GM12878 (cell line): ENCODE data around the gene MBNL1. TPM values are rescaled to one million over a fixed set of nuclear protein-coding genes. Genes with fewer than 3 reads are reported as not detected.

ENCODE experiments used
- ATAC-seq: fragments of 200-7000 bp; cut with Tn5 transposase; 3 replicates; pipeline ENCODE4 v1.9.1; 2020; ENCODE audit warnings: mild to moderate bottlenecking, moderate library complexity
- BruUV-seq: library from RNA; stranded (reverse); fragments of 400-500 nt; replicated peaks from 2 replicates; lab custom pipeline; 2021; lab: Mats Ljungman, UMichigan
- CTCF ChIA-PET: fragments of 300-600 bp; sonication (Branson Sonifier 250); formaldehyde crosslinking; extraction: SDS; loops from one replicate; lab custom pipeline; 2021; ENCODE audit warnings: inconsistent platforms; lab: Yijun Ruan, JAX
- POLR2A ChIA-PET: fragments of 350-600 bp; formaldehyde crosslinking; extraction: SDS; loops from one replicate; lab custom pipeline; 2021; ENCODE audit warnings: inconsistent platforms; lab: Charles Lee
- RAD21 ChIA-PET: fragments of 300-600 bp; sonication (Branson Sonifier 250); formaldehyde crosslinking; loops from one replicate; lab custom pipeline; 2023; ENCODE audit warnings: antibody characterized with exemption; ENCODE audit not compliant: unreplicated experiment; lab: Charles Lee
- SMC1A ChIA-PET: fragments of 300-600 bp; sonication (Branson Sonifier 250); formaldehyde crosslinking; loops from one replicate; lab custom pipeline; 2023; ENCODE audit not compliant: unreplicated experiment, uncharacterized antibody; lab: Charles Lee
- DNase-seq: peaks from one replicate; pipeline ENCODE4 v3.0.0-alpha.2; 2011; ENCODE audit warnings: low read depth, low spot score
- FAIRE-seq: peaks from 3 replicates; lab custom pipeline; 2011; peaks lifted over from hg19 to GRCh38; lab: Jason Lieb, UNC
- H2AFZ ChIP-seq: 2 replicates; pipeline ENCODE4 v1.6.0; 2011; ENCODE audit warnings: low read depth, low read length, control low read depth; ENCODE audit not compliant: control insufficient read depth
- H3K27ac ChIP-seq: 2 replicates; pipeline ENCODE4 v1.5.1; 2011; ENCODE audit warnings: control low read depth; ENCODE audit not compliant: control insufficient read depth, insufficient read depth
- H3K27me3 ChIP-seq, 2 experiments: replicated peaks in 1 of 2; 2 replicates each; pipeline versions ENCODE4 v1.6.0 to v1.6.1; 2011; ENCODE audit warnings: low read length in 1 of 2; ENCODE audit not compliant: control insufficient read depth in 2 of 2, insufficient read depth in 2 of 2
- H3K36me3 ChIP-seq, 2 experiments: 2 replicates each; pipeline ENCODE4 v1.5.1; 2011; ENCODE audit warnings: low read length in 1 of 2; ENCODE audit not compliant: control insufficient read depth in 2 of 2, insufficient read depth in 2 of 2
- H3K4me1 ChIP-seq: 2 replicates; pipeline ENCODE4 v1.6.1; 2011; ENCODE audit warnings: mild to moderate bottlenecking, low read length, moderate library complexity, mixed read lengths; ENCODE audit not compliant: control insufficient read depth, insufficient read depth
- H3K4me2 ChIP-seq: 2 replicates; pipeline ENCODE4 v1.6.0; 2011; ENCODE audit warnings: control low read depth; ENCODE audit not compliant: control insufficient read depth, insufficient read depth
- H3K4me3 ChIP-seq: fragments of 200-600 bp; sonication (generic); 2 replicates; pipeline ENCODE4 v1.5.1; 2016
- H3K79me2 ChIP-seq: 2 replicates; pipeline ENCODE4 v1.6.0; 2011; ENCODE audit warnings: low read length; ENCODE audit not compliant: control insufficient read depth, insufficient read depth
- H3K9ac ChIP-seq: 2 replicates; pipeline ENCODE4 v1.8.0; 2011; ENCODE audit warnings: low read length, control low read depth, mixed read lengths; ENCODE audit not compliant: control insufficient read depth, insufficient read depth
- H3K9me3 ChIP-seq: replicated peaks from 3 replicates; pipeline ENCODE4 v1.5.1; 2011; ENCODE audit warnings: mild to moderate bottlenecking, low read length; ENCODE audit not compliant: control insufficient read depth, insufficient read depth
- H4K20me1 ChIP-seq: 2 replicates; pipeline ENCODE4 v1.6.0; 2011; ENCODE audit not compliant: control insufficient read depth, insufficient read depth
- BHLHE40 ChIP-seq, 2 experiments: fragments of 450-650 bp in 1 of 2; IDR thresholded peaks; 2 replicates each; pipeline ENCODE4 v1.6.1; 2011 to 2017; ENCODE audit warnings: low read depth in 2 of 2, borderline replicate concordance in 1 of 2, improper control_type of control experiment in 1 of 2, low read length in 1 of 2, mild to moderate bottlenecking in 1 of 2
- CBX3 ChIP-seq: fragments of 200-600 bp; sonication (generic); IDR thresholded peaks from 2 replicates; pipeline ENCODE4 v1.6.1; 2016; ENCODE audit warnings: low read depth, borderline replicate concordance
- CBX5 ChIP-seq: sonication (generic); IDR thresholded peaks from 2 replicates; pipeline ENCODE4 v1.6.1; 2016; ENCODE audit warnings: low read depth, moderate library complexity, mild to moderate bottlenecking, inconsistent platforms
- ESRRA ChIP-seq: IDR thresholded peaks from 2 replicates; pipeline ENCODE4 v1.6.1; 2012; ENCODE audit warnings: mild to moderate bottlenecking, low read length, improper control_type of control experiment
- KDM1A ChIP-seq: fragments of 200-600 bp; sonication (generic); IDR thresholded peaks from 2 replicates; pipeline ENCODE4 v1.6.1; 2016; ENCODE audit warnings: borderline replicate concordance
- POLR2AphosphoS2 ChIP-seq: IDR thresholded peaks from 2 replicates; pipeline ENCODE4 v1.6.1; 2011; ENCODE audit warnings: low read depth, mild to moderate bottlenecking, low read length, improper control_type of control experiment, moderate library complexity
- POLR2AphosphoS5 ChIP-seq: IDR thresholded peaks from 2 replicates; pipeline ENCODE4 v1.6.1; 2011; ENCODE audit warnings: mild to moderate bottlenecking, low read length, inconsistent platforms
- RELA ChIP-seq: fragments of 450-650 bp; IDR thresholded peaks from 2 replicates; pipeline ENCODE4 v1.8.0; 2014; ENCODE audit warnings: borderline replicate concordance; ENCODE audit not compliant: partially characterized antibody
- SIX5 ChIP-seq: IDR thresholded peaks from 2 replicates; pipeline ENCODE4 v1.6.1; 2011; ENCODE audit warnings: mild to moderate bottlenecking, low read depth, low read length, moderate library complexity; ENCODE audit not compliant: severe bottlenecking
- SRF ChIP-seq, 2 experiments: IDR thresholded peaks; 2 replicates each; pipeline ENCODE4 v1.6.1; 2011; ENCODE audit warnings: low read depth in 2 of 2, low read length in 2 of 2, mild to moderate bottlenecking in 1 of 2, moderate library complexity in 1 of 2
- SUZ12 ChIP-seq: fragments of 200-600 bp; sonication (generic); IDR thresholded peaks from one replicate; pipeline ENCODE4 v1.6.1; 2018; ENCODE audit warnings: antibody characterized with exemption, mild to moderate bottlenecking; ENCODE audit not compliant: unreplicated experiment
- WGBS: methylation state at CpG from one replicate; pipeline ENCODE4 v1.1.6; 2016; ENCODE audit warnings: low lambda C conversion rate; ENCODE audit not compliant: insufficient replicate concordance, insufficient coverage; ENCODE audit errors: missing lambda C conversion rate; 5-methylcytosine and 5-hydroxymethylcytosine counted together
- in situ Hi-C: fragments of 300-500 bp; cut with MboI; formaldehyde crosslinking; loops from 9 replicates; pipeline ENCODE4 v1.14.3; 2018; ENCODE audit warnings: mixed read lengths
- intact Hi-C: fragments of 100-400 bp; cut with micrococcal nuclease; formaldehyde crosslinking; loops from one replicate; pipeline ENCODE4 v1.14.2; 2022; ENCODE audit not compliant: unreplicated experiment
- polyA plus RNA-seq, 11 experiments: library from polyadenylated mRNA; depleted of rRNA in 4 of 11; unstranded in 6 of 11; stranded (reverse) in 5 of 11; fragments of >200 nt; fragmentation: Nextera tagmentation in 4 of 11; fragmentation: Illumina TruSeq in 1 of 11; extraction: Ambion mirVana in 4 of 11; extraction: Trizol in 1 of 11; gene quantifications; 1 replicate in 1 of 11; 2 replicates in 10 of 11; pipeline versions ENCODE4 v1.2.1 to v1.2.3, GENCODE V29; 2011 to 2016; ENCODE audit warnings: inconsistent platforms in 2 of 11, missing spikeins in 2 of 11, low read depth in 1 of 11
- total RNA-seq, 4 experiments: library from RNA; depleted of rRNA in 3 of 4; stranded (reverse); fragments of >200 nt in 3 of 4; fragmentation: Illumina TruSeq in 1 of 4; extraction: Trizol in 1 of 4; gene quantifications; 2 replicates each; pipeline versions ENCODE4 v1.2.1 to v1.2.3, GENCODE V29; 2013 to 2021
- TF ChIP-seq, protein P1 (sequence below): fragments of 450-650 bp; IDR thresholded peaks from 2 replicates; pipeline ENCODE4 v1.6.1; 2017; ENCODE audit warnings: mild to moderate bottlenecking
- TF ChIP-seq, protein P2 (sequence below): fragments of 450-650 bp; conservative IDR thresholded peaks from 2 replicates; pipeline ENCODE4 v1.6.1; 2017; ENCODE audit warnings: mild to moderate bottlenecking, moderate library complexity
- TF ChIP-seq, protein P3 (sequence below): fragments of 450-650 bp; formaldehyde crosslinking; IDR thresholded peaks from 2 replicates; pipeline ENCODE4 v1.4.0; 2020; ENCODE audit warnings: mild to moderate bottlenecking, moderate library complexity

The MBNL1 gene
- total and polyA plus RNA-seq, 10 of the 15 experiments (the other 5 are each of a cell fraction or from before 2014, with no cell fraction given): 59.6 to 337 (median 143) TPM

DNA sequence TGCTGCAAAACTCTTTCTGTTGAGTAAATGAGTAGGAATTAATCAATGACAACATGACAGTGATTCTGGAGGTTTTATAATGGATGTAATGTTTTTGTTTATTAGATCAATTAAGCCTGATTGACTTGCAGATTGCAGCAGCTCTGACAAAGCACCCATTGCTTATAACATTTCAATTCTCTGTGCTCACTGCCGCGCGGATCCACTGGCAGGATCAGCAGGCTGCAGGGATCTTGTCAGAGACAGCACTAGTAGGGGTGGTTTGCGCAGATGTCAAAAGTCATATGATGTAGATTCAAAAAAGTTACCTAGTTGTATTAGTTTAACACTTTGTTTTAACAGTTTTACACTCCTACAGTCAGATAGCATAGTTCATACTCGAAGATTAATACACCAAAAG lies 93.4 kb downstream of the MBNL1 start:
- H3K4me3 ChIP-seq: no peak overlapping the region
- ATAC-seq: no peak
- H3K4me1 ChIP-seq: no peaks in the 10 kb centered on the region
- peaks cover 9% of the 10 kb centered on the region; the same call in 2 of the 3 replicates for H3K9me3 ChIP-seq
- H4K20me1 ChIP-seq: no peaks in the 10 kb centered on the region
- intact Hi-C loops (no loop called here), in situ Hi-C loops (no loop called here)
- CTCF ChIA-PET: interaction anchor here (1.0 to 5.1 kb wide), 2 partner anchors 9 to 12 kb away, joined by 3 to 21 read pairs; no protein-coding TSS in a partner anchor
- no peak overlapping the region for H2AFZ ChIP-seq
- H3K27me3 ChIP-seq: no peaks in the 10 kb centered on the region
- H3K27ac ChIP-seq: no peak overlapping the region
- no TSS peak for BruUV-seq
- no peak overlapping the region for H3K4me2 ChIP-seq
- peaks cover 63% of the 10 kb centered on the region for H3K79me2 ChIP-seq
- H3K9ac ChIP-seq: no peak overlapping the region
- 99% methylated on average over 5 of the region's 5 CpGs for WGBS
- SMC1A ChIA-PET: interaction anchor here (0.8 to 5.5 kb wide), 5 partner anchors 10 to 87 kb away, joined by 3 to 55 read pairs (median 3); no protein-coding TSS in a partner anchor
- RAD21 ChIA-PET: no interaction called here
- POLR2A ChIA-PET: interaction anchor here (1.2 to 1.7 kb wide), 2 partner anchors 9 to 16 kb away, joined by 3 read pairs; no protein-coding TSS in a partner anchor
- H3K36me3 ChIP-seq: peaks cover 0 to 4% of the 10 kb centered on the region in 2 experiments; a peak in 1 of 4 replicates
- FAIRE-seq: no peak
- DNase-seq: no peak
- TF ChIP-seq ESRRA (no peak), SRF (IDR thresholded peaks at IDR 0.05; ENCODE audit: low read depth in 2 of 2, low read length in 2 of 2) (no peak), CBX5 (no peak), POLR2AphosphoS2 (no peak), BHLHE40 (IDR thresholded peaks at IDR 0.05; ENCODE audit: borderline replicate concordance in 1 of 2, low read depth in 2 of 2, low read length in 1 of 2) (no peak), SIX5 (no peak), SUZ12 (no peak), KDM1A (no peak), CBX3 (no peak), POLR2AphosphoS5 (no peak), RELA (no peak)
- TF ChIP-seq, protein P1, sequence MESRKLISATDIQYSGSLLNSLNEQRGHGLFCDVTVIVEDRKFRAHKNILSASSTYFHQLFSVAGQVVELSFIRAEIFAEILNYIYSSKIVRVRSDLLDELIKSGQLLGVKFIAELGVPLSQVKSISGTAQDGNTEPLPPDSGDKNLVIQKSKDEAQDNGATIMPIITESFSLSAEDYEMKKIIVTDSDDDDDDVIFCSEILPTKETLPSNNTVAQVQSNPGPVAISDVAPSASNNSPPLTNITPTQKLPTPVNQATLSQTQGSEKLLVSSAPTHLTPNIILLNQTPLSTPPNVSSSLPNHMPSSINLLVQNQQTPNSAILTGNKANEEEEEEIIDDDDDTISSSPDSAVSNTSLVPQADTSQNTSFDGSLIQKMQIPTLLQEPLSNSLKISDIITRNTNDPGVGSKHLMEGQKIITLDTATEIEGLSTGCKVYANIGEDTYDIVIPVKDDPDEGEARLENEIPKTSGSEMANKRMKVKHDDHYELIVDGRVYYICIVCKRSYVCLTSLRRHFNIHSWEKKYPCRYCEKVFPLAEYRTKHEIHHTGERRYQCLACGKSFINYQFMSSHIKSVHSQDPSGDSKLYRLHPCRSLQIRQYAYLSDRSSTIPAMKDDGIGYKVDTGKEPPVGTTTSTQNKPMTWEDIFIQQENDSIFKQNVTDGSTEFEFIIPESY: no peak
- TF ChIP-seq, protein P2, sequence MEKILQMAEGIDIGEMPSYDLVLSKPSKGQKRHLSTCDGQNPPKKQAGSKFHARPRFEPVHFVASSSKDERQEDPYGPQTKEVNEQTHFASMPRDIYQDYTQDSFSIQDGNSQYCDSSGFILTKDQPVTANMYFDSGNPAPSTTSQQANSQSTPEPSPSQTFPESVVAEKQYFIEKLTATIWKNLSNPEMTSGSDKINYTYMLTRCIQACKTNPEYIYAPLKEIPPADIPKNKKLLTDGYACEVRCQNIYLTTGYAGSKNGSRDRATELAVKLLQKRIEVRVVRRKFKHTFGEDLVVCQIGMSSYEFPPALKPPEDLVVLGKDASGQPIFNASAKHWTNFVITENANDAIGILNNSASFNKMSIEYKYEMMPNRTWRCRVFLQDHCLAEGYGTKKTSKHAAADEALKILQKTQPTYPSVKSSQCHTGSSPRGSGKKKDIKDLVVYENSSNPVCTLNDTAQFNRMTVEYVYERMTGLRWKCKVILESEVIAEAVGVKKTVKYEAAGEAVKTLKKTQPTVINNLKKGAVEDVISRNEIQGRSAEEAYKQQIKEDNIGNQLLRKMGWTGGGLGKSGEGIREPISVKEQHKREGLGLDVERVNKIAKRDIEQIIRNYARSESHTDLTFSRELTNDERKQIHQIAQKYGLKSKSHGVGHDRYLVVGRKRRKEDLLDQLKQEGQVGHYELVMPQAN: no peak
- TF ChIP-seq, protein P3, sequence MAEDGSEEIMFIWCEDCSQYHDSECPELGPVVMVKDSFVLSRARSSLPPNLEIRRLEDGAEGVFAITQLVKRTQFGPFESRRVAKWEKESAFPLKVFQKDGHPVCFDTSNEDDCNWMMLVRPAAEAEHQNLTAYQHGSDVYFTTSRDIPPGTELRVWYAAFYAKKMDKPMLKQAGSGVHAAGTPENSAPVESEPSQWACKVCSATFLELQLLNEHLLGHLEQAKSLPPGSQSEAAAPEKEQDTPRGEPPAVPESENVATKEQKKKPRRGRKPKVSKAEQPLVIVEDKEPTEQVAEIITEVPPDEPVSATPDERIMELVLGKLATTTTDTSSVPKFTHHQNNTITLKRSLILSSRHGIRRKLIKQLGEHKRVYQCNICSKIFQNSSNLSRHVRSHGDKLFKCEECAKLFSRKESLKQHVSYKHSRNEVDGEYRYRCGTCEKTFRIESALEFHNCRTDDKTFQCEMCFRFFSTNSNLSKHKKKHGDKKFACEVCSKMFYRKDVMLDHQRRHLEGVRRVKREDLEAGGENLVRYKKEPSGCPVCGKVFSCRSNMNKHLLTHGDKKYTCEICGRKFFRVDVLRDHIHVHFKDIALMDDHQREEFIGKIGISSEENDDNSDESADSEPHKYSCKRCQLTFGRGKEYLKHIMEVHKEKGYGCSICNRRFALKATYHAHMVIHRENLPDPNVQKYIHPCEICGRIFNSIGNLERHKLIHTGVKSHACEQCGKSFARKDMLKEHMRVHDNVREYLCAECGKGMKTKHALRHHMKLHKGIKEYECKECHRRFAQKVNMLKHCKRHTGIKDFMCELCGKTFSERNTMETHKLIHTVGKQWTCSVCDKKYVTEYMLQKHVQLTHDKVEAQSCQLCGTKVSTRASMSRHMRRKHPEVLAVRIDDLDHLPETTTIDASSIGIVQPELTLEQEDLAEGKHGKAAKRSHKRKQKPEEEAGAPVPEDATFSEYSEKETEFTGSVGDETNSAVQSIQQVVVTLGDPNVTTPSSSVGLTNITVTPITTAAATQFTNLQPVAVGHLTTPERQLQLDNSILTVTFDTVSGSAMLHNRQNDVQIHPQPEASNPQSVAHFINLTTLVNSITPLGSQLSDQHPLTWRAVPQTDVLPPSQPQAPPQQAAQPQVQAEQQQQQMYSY (CRISPR knock-in tag): no peak
